Stromal cell of bone marrow (primary cell): ENCODE measurements around the gene SPATA21.

Source experiments
- DNase-seq: peaks from one replicate; pipeline ENCODE4 v3.0.0-alpha.2; 2012; ENCODE audit warnings: low read depth

The SPATA21 gene

DNA sequence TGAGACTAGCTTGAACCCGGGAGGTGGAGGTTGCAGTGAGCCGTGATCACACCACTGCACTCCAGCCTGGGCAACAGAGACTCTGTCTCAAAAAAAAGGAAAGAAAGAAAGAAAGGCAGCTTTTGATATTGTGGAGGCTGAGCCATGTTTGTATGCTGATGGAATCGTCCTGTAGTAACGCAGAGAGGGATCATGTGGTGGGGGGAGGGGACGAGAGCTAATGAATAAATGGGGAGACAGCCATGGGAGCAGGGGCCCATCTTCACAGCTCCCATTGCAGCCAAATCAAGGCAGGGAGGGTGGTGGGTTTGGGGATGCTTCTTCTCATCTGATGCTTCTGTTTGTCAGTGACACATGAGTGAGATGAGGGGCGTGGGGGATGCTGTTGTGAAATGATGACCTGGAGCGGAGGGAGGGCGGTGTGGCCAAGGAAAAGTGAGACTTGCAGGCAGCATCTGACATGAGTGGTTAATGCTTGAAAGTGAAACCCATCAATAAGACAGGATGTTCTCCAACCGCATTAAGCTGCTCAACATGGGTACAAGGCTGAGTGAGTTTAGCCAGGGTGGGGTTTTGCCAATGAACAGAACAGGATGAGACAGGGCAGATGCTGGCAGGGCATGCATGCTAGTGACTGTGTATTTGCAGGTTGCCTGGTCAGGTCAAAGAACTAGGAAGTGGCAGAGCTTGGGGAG lies 16.7 kb downstream of the SPATA21 start:
- no peak for DNase-seq

DNA sequence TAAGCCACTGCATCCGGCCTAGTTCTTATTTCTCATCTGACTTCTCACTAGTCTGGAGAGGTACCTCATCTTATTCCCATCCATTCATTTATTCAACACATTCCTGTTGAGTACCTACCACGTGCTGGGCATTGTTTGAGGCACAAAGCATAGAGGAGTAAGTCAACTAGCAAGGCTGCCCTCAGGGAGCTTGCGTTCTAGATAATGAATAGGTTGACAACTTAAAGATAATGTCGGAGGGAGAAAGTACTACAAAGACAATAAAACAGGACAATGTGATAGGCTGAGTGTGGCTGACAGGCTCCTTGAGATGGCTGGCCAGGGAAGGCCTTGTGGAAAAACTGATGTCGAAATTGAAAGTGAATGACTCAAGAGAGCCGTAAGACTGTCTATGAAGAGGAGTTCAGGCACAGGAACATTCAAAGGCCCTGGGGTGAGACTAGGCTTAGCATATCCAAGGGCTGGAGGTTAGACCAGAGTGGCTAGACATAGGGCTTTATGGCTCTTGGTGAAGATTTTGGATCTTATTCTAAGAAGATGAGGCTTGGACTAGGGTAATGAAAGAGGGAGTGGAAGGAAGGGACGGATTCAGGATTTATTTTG lies 18.3 kb downstream of the SPATA21 start:
- no peak for DNase-seq

DNA sequence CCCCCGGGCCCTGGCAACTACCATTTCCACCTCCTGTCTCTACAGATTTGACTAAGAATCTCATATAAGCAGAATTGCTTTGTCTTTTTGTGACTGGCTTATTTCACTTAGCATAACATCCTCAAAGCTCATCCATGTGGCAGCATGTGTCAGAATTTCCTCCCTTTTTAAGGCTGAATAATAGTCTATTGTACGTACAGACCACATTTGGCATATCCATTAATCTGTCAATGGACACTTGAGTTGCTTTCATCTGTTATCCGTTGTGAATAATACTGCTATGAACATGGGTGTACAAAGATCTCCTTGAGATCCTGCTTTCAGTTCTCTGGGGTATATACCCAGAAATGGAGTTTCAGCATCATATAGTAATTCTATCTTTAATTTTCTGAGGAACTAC lies 24.0 kb downstream of the SPATA21 start:
- DNase-seq, result no peak

DNA sequence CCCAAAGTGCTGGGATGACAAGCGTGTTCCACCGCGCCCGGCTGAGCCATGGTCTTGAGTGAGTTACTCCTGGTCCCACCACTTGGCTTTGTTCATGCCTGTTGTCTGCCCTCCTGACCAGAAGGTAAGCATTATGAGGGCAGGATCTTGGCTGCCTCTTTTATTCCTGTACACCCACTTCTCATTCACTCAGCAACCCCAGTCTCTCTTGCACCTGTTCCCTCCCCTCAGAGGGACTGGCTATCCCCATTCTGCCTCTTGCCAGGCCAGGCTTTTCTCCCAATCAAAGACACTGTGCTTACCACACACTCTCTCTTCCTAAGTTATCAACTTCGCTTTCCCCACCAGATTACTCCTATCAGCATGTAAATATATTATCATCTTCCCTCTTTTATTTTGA lies 26.4 kb downstream of the SPATA21 start:
- no peak for DNase-seq

DNA sequence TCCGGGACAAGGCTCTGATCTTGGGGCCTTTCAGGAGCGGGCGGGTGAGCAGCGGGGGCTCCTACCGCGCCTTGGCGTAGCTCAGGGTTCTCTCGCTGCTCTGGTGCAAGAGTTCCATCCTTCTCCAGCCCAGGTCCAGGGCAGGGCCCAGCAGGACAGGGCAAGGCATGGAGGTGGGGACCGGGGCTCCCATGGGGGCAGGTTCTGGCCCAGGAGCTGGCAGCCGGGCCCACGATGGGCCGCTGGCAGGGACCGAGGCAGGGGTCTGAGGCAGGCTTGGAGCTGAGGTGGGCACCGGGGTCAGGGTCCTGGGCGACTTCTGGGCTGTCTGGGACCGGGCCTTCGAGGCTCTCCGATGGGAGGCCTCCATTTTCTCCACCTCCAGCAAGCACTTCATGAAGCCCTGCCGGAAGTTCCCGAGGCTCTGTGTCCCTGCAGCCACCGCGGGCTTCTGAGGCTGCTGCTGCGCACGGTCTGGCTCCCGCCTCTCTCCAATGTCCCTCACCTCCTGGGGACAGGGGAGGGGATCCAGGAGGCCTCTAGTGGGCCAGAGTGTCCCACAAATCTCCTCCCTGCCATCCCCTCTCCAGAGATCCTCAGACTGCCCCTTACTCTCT lies 27.6 kb downstream of the SPATA21 start:
- DNase-seq, result no peak

DNA sequence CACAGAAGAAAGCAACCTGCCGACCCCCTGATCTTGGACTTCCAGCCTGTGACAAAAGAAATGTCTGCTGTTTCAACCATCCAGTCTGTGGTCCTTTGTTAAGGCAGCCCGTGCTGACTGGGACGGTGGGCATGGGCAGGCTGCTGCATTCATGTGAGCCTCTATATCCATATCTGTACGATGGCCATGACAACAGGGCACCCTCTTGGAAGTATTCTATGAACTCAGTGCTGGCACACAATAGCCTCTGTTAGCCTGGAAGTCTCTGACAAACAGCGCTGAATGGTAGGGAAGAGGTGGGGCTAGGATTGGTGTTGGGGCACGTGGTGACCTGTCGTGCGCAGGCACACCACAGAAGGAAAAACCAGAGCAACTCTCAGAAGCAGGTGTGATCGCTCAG lies 30.4 kb downstream of the SPATA21 start:
- DNase-seq, result no peak

DNA sequence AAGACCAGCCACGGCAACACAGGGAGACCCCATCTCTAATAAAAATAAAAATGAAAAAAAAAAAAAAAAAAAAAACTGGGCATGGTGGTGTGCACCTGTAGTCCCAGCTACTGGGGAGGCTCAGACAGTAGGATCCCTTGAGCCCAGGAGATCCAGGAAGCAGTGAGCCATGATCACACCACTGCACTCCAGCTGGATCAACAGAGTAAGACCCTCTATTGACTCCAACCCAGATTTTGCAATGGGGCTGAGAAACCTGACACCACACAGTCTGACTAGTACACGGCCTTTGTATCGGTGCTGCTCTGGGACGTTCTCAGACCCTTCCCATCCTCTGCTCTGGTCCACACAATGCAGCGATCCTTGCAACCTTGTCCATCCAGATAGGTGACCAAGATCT lies 31.8 kb downstream of the SPATA21 start:
- DNase-seq, result no peak

DNA sequence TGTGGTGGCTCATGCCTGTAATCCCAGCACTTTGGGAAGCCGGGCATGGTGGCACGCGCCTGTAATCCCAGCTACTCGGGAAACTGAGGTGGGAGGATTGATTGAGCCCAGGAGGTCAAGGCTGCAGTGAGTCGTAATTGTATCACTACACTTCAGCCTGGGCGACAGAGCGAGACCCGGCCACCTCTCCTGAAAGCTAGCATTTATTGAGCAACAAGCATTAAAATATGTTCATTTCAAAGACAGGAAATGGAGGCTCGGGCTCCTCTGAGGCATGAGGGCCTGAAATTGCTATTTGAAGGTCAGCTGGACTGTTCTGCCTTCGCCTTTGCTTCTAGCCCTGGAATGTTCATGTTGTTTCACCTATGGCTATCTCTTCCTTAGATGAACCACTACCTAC lies 34.5 kb downstream of the SPATA21 start:
- DNase-seq, result no peak

DNA sequence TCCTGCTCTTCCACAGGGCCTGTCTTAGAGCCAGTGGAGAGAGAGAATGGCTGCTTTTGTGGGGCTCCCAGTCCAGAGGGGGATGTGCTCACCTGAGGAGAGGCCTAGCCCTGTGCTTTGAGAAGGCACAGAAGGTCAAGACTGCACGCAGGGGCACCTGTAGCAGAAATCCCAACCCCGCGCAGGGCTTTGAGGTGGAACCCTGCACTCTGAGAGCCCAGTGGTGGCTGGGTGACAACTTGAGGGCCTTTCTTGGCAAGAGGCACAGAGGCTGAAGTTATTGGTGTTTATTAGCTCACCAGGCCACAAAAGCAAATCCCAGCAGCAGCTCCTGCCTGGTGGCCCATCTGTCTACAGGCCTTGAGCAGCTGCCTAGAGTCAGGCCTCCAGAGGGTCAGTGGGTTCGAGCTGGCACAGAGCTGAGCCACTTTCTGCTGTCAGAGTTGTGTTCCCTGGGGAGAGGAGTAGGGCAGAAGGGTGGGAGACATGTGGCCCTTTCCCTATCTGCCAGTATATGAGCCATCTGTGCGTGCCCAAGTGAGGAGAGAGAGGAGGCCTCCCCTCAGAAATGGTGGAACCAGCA lies 38.8 kb downstream of the SPATA21 start:
- DNase-seq, result no peak

DNA sequence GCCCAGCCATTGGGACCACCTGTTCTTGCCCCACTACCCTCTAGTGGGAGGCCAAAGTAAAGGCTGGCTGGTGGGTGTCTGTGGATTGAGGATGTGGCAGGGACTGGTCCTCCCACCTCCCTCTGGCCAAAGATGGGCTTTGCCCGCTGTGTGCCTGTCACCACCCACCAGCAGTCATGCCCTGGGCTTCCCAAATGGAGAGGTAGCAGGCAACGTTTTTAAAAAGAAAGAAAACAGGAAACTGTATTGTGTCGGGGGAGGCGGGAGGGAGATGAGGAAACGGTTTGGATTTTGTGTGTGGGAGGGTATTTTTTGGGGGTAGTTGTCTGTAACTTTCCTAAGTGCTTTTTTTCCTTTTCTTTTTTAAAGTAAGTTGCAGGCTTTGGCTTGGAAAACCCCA lies 40.1 kb downstream of the SPATA21 start:
- DNase-seq, result no peak

DNA sequence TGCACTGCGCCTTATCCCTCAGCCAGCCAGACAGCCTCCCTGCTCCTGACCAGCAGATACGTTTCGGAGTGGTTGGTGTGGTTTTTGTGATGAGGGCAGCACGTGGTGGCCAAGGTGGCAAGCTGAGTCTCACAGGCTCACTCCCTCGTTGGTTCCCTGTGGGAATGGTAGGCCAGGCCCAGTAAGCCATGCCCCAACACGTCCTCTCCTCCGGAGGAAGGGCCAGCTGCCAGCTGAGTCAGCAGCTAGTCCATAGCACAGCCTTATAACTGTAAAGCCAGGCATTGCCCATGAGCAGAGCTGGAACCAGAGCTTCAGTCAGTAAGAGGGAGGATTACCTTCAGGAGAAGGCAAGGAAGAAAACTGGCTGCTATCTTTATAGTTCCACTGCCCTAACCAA lies 40.6 kb downstream of the SPATA21 start:
- peak; percentile 82 for DNase-seq

DNA sequence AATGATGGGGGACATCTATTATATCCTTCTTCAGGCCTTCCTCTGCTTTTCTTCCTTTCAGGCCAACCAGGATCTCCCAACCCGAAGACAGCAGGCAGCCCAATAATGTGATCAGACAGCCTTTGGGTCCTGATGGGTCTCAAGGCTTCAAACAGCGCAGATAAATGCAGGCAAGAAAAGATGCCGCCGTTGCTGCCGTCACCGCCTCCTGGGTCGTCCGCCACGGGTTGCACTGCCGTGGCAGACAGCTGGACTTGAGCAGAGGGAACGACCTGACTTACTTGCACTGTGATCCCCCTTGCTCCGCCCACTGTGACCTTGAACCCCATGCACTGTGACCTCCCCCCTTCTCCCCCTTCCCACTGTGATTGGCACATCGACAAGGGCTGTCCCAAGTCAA lies 42.2 kb downstream of the SPATA21 start:
- DNase-seq, result no peak

DNA sequence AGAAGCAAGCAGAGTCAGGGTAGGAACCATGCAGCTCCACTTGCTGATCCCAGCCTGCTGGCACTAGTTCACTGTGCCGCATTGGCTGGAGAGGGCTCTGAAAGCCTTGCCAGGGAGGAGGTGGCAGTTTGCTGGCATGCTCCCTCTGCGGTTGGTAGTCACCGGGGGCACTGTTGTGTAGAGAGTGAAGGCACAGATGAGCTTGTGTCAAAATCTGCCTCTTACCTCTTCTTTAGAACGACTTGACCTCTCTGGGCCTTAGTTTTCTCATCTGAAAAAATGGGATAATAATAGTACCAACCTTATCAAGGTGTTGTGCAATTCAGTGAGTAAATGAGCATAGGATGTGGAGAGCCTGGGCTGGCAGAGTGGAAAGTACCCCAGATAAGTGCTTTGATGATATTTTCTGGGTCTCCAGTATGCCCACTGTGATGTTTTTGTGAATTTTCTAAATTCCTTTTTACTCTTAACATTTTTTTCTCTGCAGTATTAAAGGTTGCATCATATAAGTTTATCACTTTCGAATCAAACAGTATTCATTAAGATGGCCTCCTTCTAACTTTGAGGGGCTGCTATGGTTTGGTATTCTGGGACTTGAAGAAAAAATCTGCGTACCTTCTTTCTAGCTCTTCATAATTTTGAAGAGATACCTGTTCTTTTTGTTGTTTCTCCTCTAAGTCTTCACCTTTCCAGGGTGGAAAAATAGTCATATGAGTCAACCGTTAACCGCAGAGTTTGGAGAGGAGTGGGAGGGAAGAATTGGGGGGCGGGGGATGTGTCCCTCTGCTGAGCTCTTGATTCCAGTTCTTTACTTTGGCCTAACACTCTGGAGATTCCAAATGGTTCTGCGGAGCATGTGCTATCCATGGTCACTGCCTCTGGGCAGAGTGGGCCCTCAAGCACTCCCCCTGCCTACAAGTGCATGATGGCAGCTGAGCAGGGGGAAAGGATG lies 43.4 kb downstream of the SPATA21 start:
- no peak for DNase-seq

DNA sequence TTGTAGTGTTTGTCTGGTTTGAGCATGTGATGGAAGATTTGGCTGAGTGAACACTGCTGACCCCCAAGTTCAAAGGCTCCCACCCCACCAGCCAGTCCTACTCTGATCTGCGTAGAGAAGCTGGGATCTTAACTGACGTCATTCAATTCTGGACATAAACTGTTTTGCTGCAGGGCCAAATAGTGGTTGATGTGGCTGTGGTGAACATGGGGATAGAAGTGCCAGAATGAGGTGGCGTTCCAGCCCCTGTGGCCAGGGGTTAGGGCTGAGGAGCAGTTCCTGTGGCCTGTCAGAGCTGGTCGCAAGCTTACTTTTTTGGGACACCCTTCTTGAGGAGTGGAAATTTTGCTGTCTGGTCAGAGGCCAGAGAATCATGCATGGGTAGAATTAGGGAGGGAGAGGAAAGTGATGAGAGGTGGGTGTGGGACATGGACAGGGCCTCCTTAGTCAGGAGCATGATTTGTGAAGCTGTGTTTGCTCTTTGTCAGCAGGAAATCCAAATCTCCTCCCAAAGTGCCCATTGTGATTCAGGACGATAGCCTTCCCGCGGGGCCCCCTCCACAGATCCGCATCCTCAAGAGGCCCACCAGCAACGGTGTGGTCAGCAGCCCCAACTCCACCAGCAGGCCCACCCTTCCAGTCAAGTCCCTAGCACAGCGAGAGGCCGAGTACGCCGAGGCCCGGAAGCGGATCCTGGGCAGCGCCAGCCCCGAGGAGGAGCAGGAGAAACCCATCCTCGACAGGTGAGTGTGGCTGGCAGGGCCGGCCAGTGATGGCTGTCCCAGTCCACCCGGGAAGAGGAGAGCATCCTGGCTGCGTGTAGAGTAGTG lies 44.3 kb downstream of the SPATA21 start:
- no peak for DNase-seq

DNA sequence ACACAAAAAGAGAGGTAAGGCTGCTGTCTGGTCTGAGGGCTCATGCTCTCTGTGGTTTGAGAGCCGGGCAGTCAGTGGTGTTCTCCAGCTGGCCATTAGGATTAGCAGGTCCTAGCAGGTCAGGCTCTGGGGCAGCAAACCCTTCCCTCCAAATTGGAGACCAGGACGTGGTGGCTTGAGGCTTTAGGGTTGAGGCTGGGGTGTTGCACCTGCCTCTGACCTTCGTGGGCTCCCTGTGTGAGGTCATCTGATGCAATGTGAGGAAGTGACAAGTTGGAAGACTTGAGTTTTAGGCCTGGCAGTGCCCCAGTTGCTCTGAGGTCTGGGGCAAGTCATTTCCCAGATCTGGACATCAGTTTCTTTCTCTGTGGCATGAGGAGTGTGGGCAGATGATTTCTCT lies 45.8 kb downstream of the SPATA21 start:
- DNase-seq, result no peak

DNA sequence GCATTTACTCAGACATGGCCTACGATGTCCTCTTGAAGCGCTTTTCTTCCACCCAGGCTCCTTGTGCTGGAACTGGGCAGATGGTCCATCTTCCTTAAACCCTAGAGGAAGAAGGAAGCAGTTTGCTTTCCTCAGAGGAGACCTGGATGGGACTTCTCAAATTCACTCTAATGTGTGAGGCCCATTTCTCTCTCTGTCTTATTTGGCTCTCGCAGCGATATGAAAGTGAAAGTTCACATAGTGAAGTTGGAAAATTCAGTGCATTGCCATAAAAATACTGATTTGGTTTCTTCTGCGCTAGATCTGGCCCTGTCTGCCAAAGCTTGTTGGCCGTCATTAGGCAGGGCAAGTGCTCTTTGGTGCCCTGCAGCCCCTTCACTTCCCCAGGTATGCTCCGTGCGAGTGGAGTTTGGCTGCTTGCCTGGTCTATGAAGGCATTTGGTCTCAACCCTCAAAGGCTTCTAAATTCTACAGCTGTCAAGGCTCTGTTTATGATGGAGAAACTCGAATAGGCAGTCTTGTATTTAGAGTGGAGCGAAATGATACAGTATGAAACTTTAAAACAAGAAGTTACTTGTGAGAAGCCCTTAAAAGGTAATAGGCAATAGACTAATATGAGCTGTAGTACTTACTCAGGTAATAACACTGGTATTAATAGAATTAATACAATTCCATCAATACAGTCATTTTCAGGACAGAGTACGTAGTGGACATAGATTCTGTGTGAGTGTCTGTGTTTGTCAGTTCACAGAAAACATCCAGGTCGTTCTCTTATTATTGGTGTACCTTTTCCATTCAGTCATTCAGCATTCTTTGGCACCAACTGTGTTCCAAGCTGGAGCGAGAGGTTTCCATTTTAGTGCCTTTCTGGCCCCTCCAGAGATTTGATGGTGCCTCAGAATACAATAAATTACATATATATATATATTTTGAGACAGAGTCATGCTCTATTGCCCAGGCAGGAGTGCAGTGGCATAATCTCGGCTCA lies 49.7 kb downstream of the SPATA21 start:
- no peak for DNase-seq

DNA sequence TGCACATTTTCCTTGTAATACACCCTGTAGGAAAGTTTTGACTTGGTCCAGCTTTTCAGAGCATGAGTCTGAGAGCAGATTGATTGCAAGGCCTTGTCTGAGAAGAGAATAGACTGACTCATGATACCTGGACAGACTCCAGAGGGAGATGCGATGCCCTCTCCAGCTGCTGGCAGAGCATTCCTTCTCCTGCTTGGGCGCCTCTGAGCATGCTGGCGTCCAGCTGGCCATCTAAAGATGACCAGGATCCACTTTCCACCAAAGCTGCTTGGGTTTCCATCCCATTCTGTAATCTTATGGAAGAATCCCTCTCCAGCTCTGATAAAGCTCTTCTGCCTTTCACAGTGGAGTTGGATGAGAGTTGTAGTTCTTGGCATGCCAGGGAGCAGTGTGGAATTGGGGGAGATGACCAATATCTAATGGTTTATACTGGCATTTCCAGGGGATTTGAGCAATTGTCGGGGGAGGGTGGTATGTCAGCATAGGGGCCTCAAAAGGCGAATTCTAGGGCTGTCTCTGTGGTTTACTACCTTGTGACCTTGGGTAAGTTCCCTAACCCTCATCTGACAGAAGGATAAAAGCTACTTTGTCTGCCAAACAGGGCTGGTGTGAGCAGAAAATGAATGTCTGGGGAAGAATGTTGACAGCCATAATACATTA lies 50.6 kb downstream of the SPATA21 start:
- peak; percentile 83 for DNase-seq

DNA sequence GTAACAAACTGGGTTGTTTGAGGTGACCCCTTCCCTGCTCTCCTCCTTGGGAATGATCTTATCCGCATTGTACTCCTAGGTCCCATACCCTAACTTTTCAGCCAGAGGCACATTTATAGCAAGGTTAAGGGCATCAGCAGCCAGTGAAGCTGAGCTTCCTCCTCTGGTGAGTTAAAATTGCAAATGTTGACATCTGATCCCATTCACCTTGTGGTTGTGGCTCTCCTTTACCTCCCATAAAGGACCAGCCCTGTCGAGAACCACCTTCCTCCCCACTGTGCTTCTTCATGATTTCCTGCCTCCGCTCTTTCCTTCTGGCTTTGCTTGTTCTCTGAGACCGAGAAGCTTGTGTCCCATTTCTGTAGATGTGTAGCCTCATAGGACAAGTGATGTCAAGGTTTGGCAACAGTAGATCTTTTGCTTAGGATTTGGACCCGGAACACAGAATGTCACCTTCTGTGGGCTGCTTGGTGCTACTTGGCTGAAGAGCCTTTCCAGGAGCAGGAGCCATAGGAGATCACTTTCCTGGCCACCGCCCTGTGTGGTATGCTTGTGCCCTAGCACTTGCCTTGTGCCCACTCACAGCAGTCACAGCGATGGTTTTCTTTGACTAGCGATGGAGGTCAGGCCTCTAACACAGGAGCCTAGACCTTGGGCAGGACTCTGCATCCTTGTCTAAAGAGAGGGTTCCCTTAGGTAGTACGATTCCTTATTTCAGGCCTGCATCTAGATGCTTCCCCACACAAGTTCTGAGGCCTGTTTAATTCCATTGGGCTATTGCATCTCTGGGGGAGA lies 51.4 kb downstream of the SPATA21 start:
- DNase-seq, result no peak

DNA sequence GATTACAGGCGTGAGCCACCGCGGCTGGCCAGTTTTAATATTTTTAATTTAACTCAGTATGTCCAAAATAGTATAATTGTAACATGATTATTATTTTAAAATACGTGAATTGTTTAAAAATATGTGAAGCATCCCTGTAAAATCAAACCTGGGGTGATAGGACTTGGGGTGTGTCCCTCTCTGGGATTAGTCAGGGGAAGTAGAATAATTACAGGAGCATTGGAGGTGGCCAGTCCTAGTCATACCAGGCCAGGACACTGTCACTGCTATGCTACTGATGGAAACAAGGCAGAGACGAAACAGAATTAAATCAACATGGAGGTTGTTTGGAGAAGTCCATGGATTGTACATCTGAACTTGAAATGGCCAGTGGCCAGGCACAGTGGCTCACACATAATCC lies 53.3 kb downstream of the SPATA21 start:
- no peak for DNase-seq
